Caco-2 (cell line): ENCODE data around the gene MT1M. TPM values are rescaled to one million over a fixed set of nuclear protein-coding genes. Genes with fewer than 3 reads are reported as not detected.

Experiments used
- BruUV-seq: library from RNA; stranded (reverse); fragments of 400-500 nt; replicated peaks from 2 replicates; lab custom pipeline; 2021; lab: Mats Ljungman, UMichigan
- CTCF ChIA-PET: fragments of 300-600 bp; sonication (Branson Sonifier 250); formaldehyde crosslinking; loops from one replicate; lab custom pipeline; 2022; ENCODE audit warnings: antibody characterized with exemption; lab: Charles Lee
- POLR2A ChIA-PET: fragments of 300-600 bp; sonication (Branson Sonifier 250); formaldehyde crosslinking; loops from one replicate; lab custom pipeline; 2022; ENCODE audit warnings: antibody characterized with exemption; lab: Charles Lee
- DNase-seq, 2 experiments: peaks; one replicate each; pipeline versions ENCODE4 v3.0.0 to v3.0.0-alpha.2; 2020 to 2022
- H3K27me3 ChIP-seq: replicated peaks from 2 replicates; pipeline ENCODE4 v1.6.0; 2011; ENCODE audit warnings: low read length; ENCODE audit not compliant: control insufficient read depth, insufficient read depth
- H3K36me3 ChIP-seq: 2 replicates; pipeline ENCODE4 v1.5.1; 2011; ENCODE audit warnings: low read length; ENCODE audit not compliant: control insufficient read depth, insufficient read depth
- H3K4me1 ChIP-seq: fragments of 250-450 bp; sonication (Bioruptor Pico); 2 replicates; pipeline ENCODE4 v1.5.1; 2020; ENCODE audit warnings: mild to moderate bottlenecking
- H3K4me3 ChIP-seq: 2 replicates; pipeline ENCODE4 v1.5.1; 2011; ENCODE audit warnings: low read depth, mild to moderate bottlenecking, control low read depth, low read length
- H3K9me3 ChIP-seq: fragments of 250-450 bp; sonication (Bioruptor Pico); 2 replicates; pipeline ENCODE4 v1.5.1; 2020; ENCODE audit warnings: mild to moderate bottlenecking, moderate library complexity
- H3K27ac Mint-ChIP-seq: one replicate; pipeline ENCODE4 v1.8.0; 2022; ENCODE audit warnings: mixed read lengths; ENCODE audit not compliant: unreplicated experiment
- H3K27me3 Mint-ChIP-seq: one replicate; pipeline ENCODE4 v1.8.0; 2022; ENCODE audit warnings: mixed read lengths; ENCODE audit not compliant: insufficient read depth, unreplicated experiment
- H3K36me3 Mint-ChIP-seq: one replicate; pipeline ENCODE4 v1.8.0; 2022; ENCODE audit warnings: mild to moderate bottlenecking, mixed read lengths; ENCODE audit not compliant: insufficient read depth, unreplicated experiment
- H3K4me1 Mint-ChIP-seq: one replicate; pipeline ENCODE4 v1.8.0; 2022; ENCODE audit warnings: low read depth, mixed read lengths; ENCODE audit not compliant: unreplicated experiment
- H3K4me3 Mint-ChIP-seq: one replicate; pipeline ENCODE4 v1.8.0; 2022; ENCODE audit warnings: mild to moderate bottlenecking, moderate library complexity, mixed read lengths; ENCODE audit not compliant: unreplicated experiment
- H3K9me3 Mint-ChIP-seq: one replicate; pipeline ENCODE4 v1.8.0; 2022; ENCODE audit warnings: mixed read lengths; ENCODE audit not compliant: unreplicated experiment
- CTCF ChIP-seq, 2 experiments: fragments of 200-600 bp in 1 of 2; IDR thresholded peaks; 1 replicate in 1 of 2; 2 replicates in 1 of 2; pipeline versions ENCODE4 v1.5.1 to v1.8.0; 2011 to 2022; ENCODE audit warnings: antibody characterized with exemption in 1 of 2, control low read depth in 1 of 2, inconsistent platforms in 1 of 2, low read depth in 1 of 2, low read length in 1 of 2, mild to moderate bottlenecking in 1 of 2, moderate library complexity in 1 of 2; ENCODE audit not compliant: insufficient read depth in 1 of 2, severe bottlenecking in 1 of 2, unreplicated experiment in 1 of 2
- intact Hi-C: fragments of 100-400 bp; cut with micrococcal nuclease; formaldehyde crosslinking; loops from one replicate; pipeline ENCODE4 v1.10.0; 2022; ENCODE audit not compliant: unreplicated experiment
- total RNA-seq: library from RNA; stranded (reverse); gene quantifications from 2 replicates; pipeline ENCODE4 v1.2.3, GENCODE V29; 2022

Gene MT1M
- total RNA-seq, 1 experiment from 2014 or later: not detected

- Mint-ChIP-seq H3K4me1 (peaks cover 8% of the 10 kb centered on the region), H3K4me3 (peak overlapping the region; percentile 51), H3K9me3 (no peaks in the 10 kb centered on the region), H3K27me3 (peaks cover 10% of the 10 kb centered on the region), H3K36me3 (no peaks in the 10 kb centered on the region), H3K27ac (no peak overlapping the region)
- BruUV-seq: no TSS peak
- no peak for TF ChIP-seq CTCF (IDR thresholded peaks at IDR 0.05; ENCODE audit: insufficient read depth in 1 of 2, low read depth in 1 of 2, low read length in 1 of 2, severe bottlenecking in 1 of 2, unreplicated experiment in 1 of 2)
- ChIA-PET POLR2A (no interaction called here), CTCF (interaction anchor here (0.6 to 1.4 kb wide), 6 partner anchors 9 to 409 kb away, joined by 3 to 8 read pairs (median 5); partner anchors contain the start of gene MT1F)
- 0 out of 2 replicates have a peak, but pooled peaks cover 1% of the 10 kb centered on the region for H3K27me3 ChIP-seq
- peaks cover 6% of the 10 kb centered on the region; the same call in 1 of the 2 replicates for H3K4me1 ChIP-seq
- H3K4me3 ChIP-seq: no peak overlapping the region
- H3K9me3 ChIP-seq: no peaks in the 10 kb centered on the region
- intact Hi-C loops: no loop called here
- no peak for DNase-seq
- H3K36me3 ChIP-seq: no peaks in the 10 kb centered on the region
Measured at GRCh38 chr16:56643833-56644232, 11.4 kb downstream of the MT1M start.

- no peaks in the 10 kb centered on the region for H3K27me3 ChIP-seq
Measured at GRCh38 chr16:56645311-56645710, 12.9 kb downstream of the MT1M start.

GRCh38 chr16:56645838-56646237 is 13.4 kb downstream of the MT1M start:
- Histone ChIP-seq H3K4me3 (no peak overlapping the region), H3K27me3 (no peaks in the 10 kb centered on the region), H3K36me3 (no peaks in the 10 kb centered on the region), H3K9me3 (no peaks in the 10 kb centered on the region), H3K4me1 (peaks cover 18% of the 10 kb centered on the region)
- BruUV-seq: no TSS peak
- CTCF ChIA-PET: interaction anchor here (0.6 to 0.9 kb wide), 2 partner anchors 56 to 1345 kb away, joined by 4 read pairs; no protein-coding TSS in a partner anchor
- Mint-ChIP-seq H3K27ac (no peak overlapping the region), H3K9me3 (no peaks in the 10 kb centered on the region), H3K4me3 (no peak overlapping the region), H3K27me3 (peaks cover 10% of the 10 kb centered on the region), H3K4me1 (peaks cover 8% of the 10 kb centered on the region), H3K36me3 (no peaks in the 10 kb centered on the region)
- POLR2A ChIA-PET: no interaction called here
- no peak for TF ChIP-seq CTCF (IDR thresholded peaks at IDR 0.05; ENCODE audit: insufficient read depth in 1 of 2, low read depth in 1 of 2, low read length in 1 of 2, severe bottlenecking in 1 of 2, unreplicated experiment in 1 of 2)
- DNase-seq: no peak
- intact Hi-C loops: no loop called here

More at GRCh38 chr16:56645311-56645710, 12.9 kb downstream of the MT1M start:
- intact Hi-C loops: no loop called here
- no peak overlapping the region for H3K4me3 ChIP-seq
- peaks cover 18% of the 10 kb centered on the region for H3K4me1 ChIP-seq
- H3K4me3 Mint-ChIP-seq: no peak overlapping the region
- H3K27ac Mint-ChIP-seq: no peak overlapping the region
- H3K36me3 ChIP-seq: no peaks in the 10 kb centered on the region
- no peak for TF ChIP-seq CTCF (IDR thresholded peaks at IDR 0.05; ENCODE audit: insufficient read depth in 1 of 2, low read depth in 1 of 2, low read length in 1 of 2, severe bottlenecking in 1 of 2, unreplicated experiment in 1 of 2)
- CTCF ChIA-PET: no interaction called here
- peaks cover 8% of the 10 kb centered on the region for H3K4me1 Mint-ChIP-seq
- POLR2A ChIA-PET: no interaction called here
- no peaks in the 10 kb centered on the region for H3K9me3 ChIP-seq
- peaks cover 10% of the 10 kb centered on the region for H3K27me3 Mint-ChIP-seq
- H3K36me3 Mint-ChIP-seq: no peaks in the 10 kb centered on the region
- no TSS peak for BruUV-seq
- DNase-seq: no peak
- H3K9me3 Mint-ChIP-seq: no peaks in the 10 kb centered on the region
